Activated CD8-positive, alpha-beta T cell treated with anti-CD3 and anti-CD28 coated beads, Interleukin-2, amount 10 ng/mL, durations not matched to agents 7 days and 5 days (primary cell): Measurements from ENCODE around the gene CD36. TPM values are rescaled to one million over a fixed set of nuclear protein-coding genes. Genes with fewer than 3 reads are reported as not detected.

Experiments
- ATAC-seq: fragments of 150-1000 bp; cut with Tn5 transposase; one replicate; pipeline ENCODE4 v1.10.0; 2021; ENCODE audit warnings: moderate library complexity
- CTCF ChIA-PET: fragments of 350-600 bp; sonication (Branson Sonifier 250); formaldehyde crosslinking; loops from one replicate; lab custom pipeline; 2021; ENCODE audit warnings: antibody characterized with exemption; lab: Charles Lee
- POLR2A ChIA-PET: fragments of 350-600 bp; sonication (Branson Sonifier 250); formaldehyde crosslinking; loops from one replicate; lab custom pipeline; 2021; ENCODE audit warnings: antibody characterized with exemption; lab: Charles Lee
- DNase-seq: peaks from one replicate; pipeline ENCODE4 v3.0.0-alpha.2; 2020
- H3K27ac Mint-ChIP-seq: one replicate; pipeline ENCODE4 v1.8.0; 2021; ENCODE audit warnings: mild to moderate bottlenecking, mixed read lengths
- H3K27me3 Mint-ChIP-seq: one replicate; pipeline ENCODE4 v1.8.0; 2021; ENCODE audit warnings: low read depth, mixed read lengths
- H3K36me3 Mint-ChIP-seq: one replicate; pipeline ENCODE4 v1.8.0; 2021; ENCODE audit warnings: low read depth, mixed read lengths
- H3K4me1 Mint-ChIP-seq: one replicate; pipeline ENCODE4 v1.8.0; 2021; ENCODE audit warnings: low read depth, mixed read lengths
- H3K4me3 Mint-ChIP-seq: one replicate; pipeline ENCODE4 v1.8.0; 2021; ENCODE audit warnings: mild to moderate bottlenecking, mixed read lengths
- H3K9me3 Mint-ChIP-seq: one replicate; pipeline ENCODE4 v1.8.0; 2022; ENCODE audit warnings: mixed read lengths; ENCODE audit not compliant: insufficient read depth
- total RNA-seq, 2 experiments: library from RNA; stranded (reverse); gene quantifications; one replicate each; pipeline ENCODE4 v1.2.3, GENCODE V29; 2021

The CD36 gene
- total RNA-seq, 2 experiments from 2014 or later = not detected

GRCh38 chr7:80643336-80643915, 5.0 kb downstream of the CD36 start:
- no peaks in the 10 kb centered on the region for H3K4me1 Mint-ChIP-seq
- CTCF ChIA-PET = no interaction called here
- ATAC-seq (no peak), DNase-seq (no peak)
- no peaks in the 10 kb centered on the region for H3K27me3 Mint-ChIP-seq
- H3K4me3 Mint-ChIP-seq = no peak overlapping the region
- no peak overlapping the region for H3K27ac Mint-ChIP-seq
- no peaks in the 10 kb centered on the region for H3K9me3 Mint-ChIP-seq
- POLR2A ChIA-PET = no interaction called here
- no peaks in the 10 kb centered on the region for H3K36me3 Mint-ChIP-seq

DNA sequence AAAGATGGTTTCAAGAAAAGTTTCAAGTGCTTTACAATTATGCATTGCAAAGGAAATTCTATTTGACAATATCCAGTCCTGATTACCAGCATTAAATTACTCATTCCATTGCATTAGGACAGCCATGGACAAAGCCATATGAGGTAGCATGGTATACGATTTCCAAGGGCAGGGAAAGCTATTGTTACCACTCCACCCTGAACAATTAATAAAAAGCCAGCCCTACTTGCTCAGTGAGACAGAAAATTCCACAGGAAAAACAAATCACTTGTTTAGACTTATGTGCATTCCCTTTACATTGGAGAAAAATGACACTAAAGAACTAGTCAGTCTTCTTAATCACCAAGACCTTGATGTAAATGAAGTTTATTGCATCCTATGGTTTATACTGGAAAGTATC, 5.6 kb downstream of the CD36 start:
- Mint-ChIP-seq H3K4me3 (no peak overlapping the region), H3K36me3 (no peaks in the 10 kb centered on the region), H3K4me1 (no peaks in the 10 kb centered on the region), H3K27ac (no peak overlapping the region), H3K27me3 (no peaks in the 10 kb centered on the region), H3K9me3 (no peaks in the 10 kb centered on the region)
- ATAC-seq (no peak), DNase-seq (no peak)
- ChIA-PET POLR2A (no interaction called here), CTCF (no interaction called here)

GRCh38 chr7:80646083-80646865, 7.8 kb downstream of the CD36 start:
- no peak overlapping the region for H3K4me3 Mint-ChIP-seq
- CTCF ChIA-PET = no interaction called here

GRCh38 chr7:80647436-80647835, 9.0 kb downstream of the CD36 start:
- Mint-ChIP-seq H3K9me3 (no peaks in the 10 kb centered on the region), H3K4me3 (no peak overlapping the region), H3K36me3 (no peaks in the 10 kb centered on the region), H3K27me3 (no peaks in the 10 kb centered on the region), H3K27ac (no peak overlapping the region), H3K4me1 (no peaks in the 10 kb centered on the region)
- ChIA-PET CTCF (no interaction called here), POLR2A (no interaction called here)
- ATAC-seq (no peak), DNase-seq (no peak)

More at GRCh38 chr7:80646083-80646865, 7.8 kb downstream of the CD36 start:
- ATAC-seq (no peak), DNase-seq (no peak)
- POLR2A ChIA-PET = no interaction called here
- Mint-ChIP-seq H3K4me1 (no peaks in the 10 kb centered on the region), H3K27me3 (no peaks in the 10 kb centered on the region), H3K36me3 (no peaks in the 10 kb centered on the region), H3K27ac (no peak overlapping the region), H3K9me3 (no peaks in the 10 kb centered on the region)

- H3K27ac Mint-ChIP-seq = no peak overlapping the region
- H3K4me1 Mint-ChIP-seq = no peaks in the 10 kb centered on the region
- H3K9me3 Mint-ChIP-seq = no peaks in the 10 kb centered on the region
- H3K27me3 Mint-ChIP-seq = no peaks in the 10 kb centered on the region
- POLR2A ChIA-PET = no interaction called here
- no peak overlapping the region for H3K4me3 Mint-ChIP-seq
- CTCF ChIA-PET = no interaction called here
- no peaks in the 10 kb centered on the region for H3K36me3 Mint-ChIP-seq
- DNase-seq (no peak), ATAC-seq (no peak)
These were observed 9.7 kb downstream of the CD36 start for GRCh38 chr7:80648031-80648600.

GRCh38 chr7:80649011-80649410, 10.6 kb downstream of the CD36 start:
- Mint-ChIP-seq H3K4me1 (no peaks in the 10 kb centered on the region), H3K4me3 (no peak overlapping the region), H3K36me3 (no peaks in the 10 kb centered on the region), H3K27ac (no peak overlapping the region), H3K27me3 (no peaks in the 10 kb centered on the region), H3K9me3 (no peaks in the 10 kb centered on the region)
- ChIA-PET CTCF (no interaction called here), POLR2A (no interaction called here)
- ATAC-seq (no peak), DNase-seq (no peak)

GRCh38 chr7:80650030-80650429, 11.6 kb downstream of the CD36 start:
- Mint-ChIP-seq H3K27ac (no peak overlapping the region), H3K27me3 (no peaks in the 10 kb centered on the region), H3K36me3 (no peaks in the 10 kb centered on the region), H3K4me3 (no peak overlapping the region), H3K4me1 (no peaks in the 10 kb centered on the region), H3K9me3 (no peaks in the 10 kb centered on the region)
- ChIA-PET CTCF (no interaction called here), POLR2A (no interaction called here)
- no peak for ATAC-seq
- no peak for DNase-seq

- Mint-ChIP-seq H3K27me3 (no peaks in the 10 kb centered on the region), H3K4me3 (no peak overlapping the region), H3K9me3 (no peaks in the 10 kb centered on the region), H3K4me1 (no peaks in the 10 kb centered on the region), H3K36me3 (no peaks in the 10 kb centered on the region), H3K27ac (no peak overlapping the region)
- DNase-seq = no peak
- ChIA-PET CTCF (no interaction called here), POLR2A (interaction anchor here (0.6 kb wide), 1 partner anchor 146 kb away, joined by 3 read pairs; no protein-coding TSS in a partner anchor)
- no peak for ATAC-seq
These were observed 13.0 kb downstream of the CD36 start for GRCh38 chr7:80651471-80651870.

DNA sequence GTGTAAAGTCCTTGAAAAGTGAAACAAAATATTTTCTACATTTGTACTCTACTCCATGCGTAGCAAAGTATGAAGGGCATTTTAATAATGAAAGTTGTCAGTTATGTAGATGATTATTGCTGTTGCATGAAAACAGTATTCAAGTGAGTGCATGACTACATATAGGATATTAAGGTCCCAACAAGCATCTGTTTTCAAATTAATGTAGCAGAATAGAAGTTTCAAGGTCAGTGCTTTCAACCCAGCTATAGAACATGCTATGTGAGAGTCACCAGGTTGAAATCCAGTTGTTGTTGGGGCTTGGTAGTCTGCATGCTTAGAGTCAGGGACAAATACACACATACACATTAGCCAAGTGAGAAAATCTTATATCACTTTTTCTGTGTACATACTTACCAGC, 14.8 kb downstream of the CD36 start:
- ChIA-PET POLR2A (no interaction called here), CTCF (no interaction called here)
- Mint-ChIP-seq H3K4me3 (no peak overlapping the region), H3K36me3 (no peaks in the 10 kb centered on the region), H3K27me3 (no peaks in the 10 kb centered on the region), H3K9me3 (no peaks in the 10 kb centered on the region), H3K27ac (no peak overlapping the region), H3K4me1 (no peaks in the 10 kb centered on the region)
- ATAC-seq (no peak), DNase-seq (no peak)

DNA sequence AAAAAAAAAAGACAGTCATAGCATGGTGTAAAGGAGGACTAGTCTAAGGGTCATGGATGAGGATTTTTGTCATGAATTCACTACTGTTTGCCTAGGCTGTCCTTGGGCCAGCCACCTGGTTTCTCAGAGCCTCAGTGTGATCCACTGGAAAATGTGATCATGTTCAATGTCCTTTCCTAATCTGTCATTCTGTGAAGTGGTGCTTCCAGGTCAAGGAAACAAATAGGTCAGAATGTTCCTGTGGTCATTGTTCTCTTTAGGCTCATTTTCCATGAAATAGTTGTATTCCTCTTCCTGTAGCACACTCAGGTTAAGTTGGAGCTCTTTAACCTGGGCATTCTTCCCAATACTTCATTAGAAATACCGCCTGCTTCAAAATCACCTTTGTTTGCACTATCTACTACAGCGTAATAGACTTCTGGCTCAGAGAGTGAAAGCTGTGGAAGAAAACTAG, 16.5 kb downstream of the CD36 start:
- no peaks in the 10 kb centered on the region for H3K36me3 Mint-ChIP-seq
- H3K27ac Mint-ChIP-seq = no peak overlapping the region
- ChIA-PET CTCF (no interaction called here), POLR2A (no interaction called here)
- ATAC-seq (no peak), DNase-seq (no peak)
- no peaks in the 10 kb centered on the region for H3K4me1 Mint-ChIP-seq
- no peak overlapping the region for H3K4me3 Mint-ChIP-seq
- no peaks in the 10 kb centered on the region for H3K9me3 Mint-ChIP-seq
- no peaks in the 10 kb centered on the region for H3K27me3 Mint-ChIP-seq

DNA sequence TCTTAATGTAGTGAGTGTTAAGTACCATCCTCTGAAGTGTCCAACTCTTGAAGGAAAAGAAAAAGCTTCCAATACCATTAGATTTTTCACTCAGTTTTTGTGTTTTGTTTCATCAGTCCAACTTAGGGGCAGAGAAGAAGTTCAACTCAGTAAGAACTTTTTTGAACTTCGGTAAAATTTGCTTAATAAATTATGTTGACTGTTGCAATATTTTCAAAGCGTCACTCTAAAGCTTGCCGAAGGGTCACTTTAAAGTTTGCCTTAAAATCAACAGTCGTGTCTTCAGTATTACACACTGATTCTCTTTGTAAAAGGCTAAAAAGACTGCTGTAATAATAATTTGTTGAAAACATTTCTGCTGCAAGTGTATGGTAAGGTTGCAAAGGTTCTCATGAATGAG, 17.6 kb downstream of the CD36 start:
- POLR2A ChIA-PET = no interaction called here
- no peak for ATAC-seq
- Mint-ChIP-seq H3K27ac (no peak overlapping the region), H3K4me1 (no peaks in the 10 kb centered on the region), H3K27me3 (no peaks in the 10 kb centered on the region), H3K9me3 (no peaks in the 10 kb centered on the region), H3K4me3 (no peak overlapping the region), H3K36me3 (no peaks in the 10 kb centered on the region)
- CTCF ChIA-PET = no interaction called here
- no peak for DNase-seq
